ENCODE measurements around the gene OLFM2. TPM values are rescaled to one million over a fixed set of nuclear protein-coding genes. Genes with fewer than 3 reads are reported as not detected.
A peak's percentile ranks its signal among the peaks of the same experiment; 100 is the strongest.

OLFM2 gene
- 68.6 and 75.7 TPM in 2 replicates for polyA plus RNA-seq
- polyA minus RNA-seq, result 116 and 124 TPM in 2 replicates

- Histone ChIP-seq H3K9me3 (ENCODE audit: low read length) (no peaks in the 10 kb centered on the region), H2AFZ (ENCODE audit: low read depth, low read length) (peak within 1 kb of the TSS; percentile 83), H3K27ac (ENCODE audit: low read length) (peak within 1 kb of the TSS; percentile 73), H3K79me2 (replicated peaks; ENCODE audit: insufficient read depth, low read length) (peaks cover 21% of the 10 kb centered on the region), H3F3A (ENCODE audit: insufficient read depth, low read length, poor library complexity, severe bottlenecking) (no peaks in the 10 kb centered on the region), H3K36me3 (ENCODE audit: insufficient read depth, low read length) (no peaks in the 10 kb centered on the region), H3K4me3 (ENCODE audit: low read length) (peak within 1 kb of the TSS; percentile 98), H3K4me2 (ENCODE audit: low read length) (peak within 1 kb of the TSS; percentile 93), H3K9me2 (ENCODE audit: insufficient read depth, low read length) (no peaks in the 10 kb centered on the region), H4K20me1 (ENCODE audit: insufficient read depth) (no peaks in the 10 kb centered on the region), H3K27me3 (ENCODE audit: insufficient read depth, low read depth, low read length) (peaks cover 2% of the 10 kb centered on the region), H3K9ac (ENCODE audit: low read length) (peak within 1 kb of the TSS; percentile 93)
- no peak for TF ChIP-seq CTCF (IDR thresholded peaks at IDR 0.05; ENCODE audit: poor library complexity, severe bottlenecking)
- TF ChIP-seq MXI1 (conservative IDR thresholded peaks at IDR 0.05; ENCODE audit: poor library complexity, severe bottlenecking), result peak; percentile 25
- TF ChIP-seq EP300 (conservative IDR thresholded peaks at IDR 0.05; ENCODE audit: poor library complexity, severe bottlenecking), result no peak
- peak; percentile 30 for TF ChIP-seq POLR2AphosphoS5 (IDR thresholded peaks at IDR 0.05)
Measured at GRCh38 chr19:9936326-9937000, at the start of gene OLFM2. Gene OLFM2 (minus strand): TSS chr19:9936515. CDS start chr19:9936366, 149 bp downstream.

GRCh38 chr19:9981406-9982260, 45.3 kb upstream of the OLFM2 start:
- no peak overlapping the region for H3K27ac ChIP-seq (ENCODE audit: low read length)
- H3K27me3 ChIP-seq (ENCODE audit: insufficient read depth, low read depth, low read length), result no peaks in the 10 kb centered on the region
- no peak overlapping the region for H3K4me3 ChIP-seq (ENCODE audit: low read length)
- no peak overlapping the region for H3K4me2 ChIP-seq (ENCODE audit: low read length)
- no peaks in the 10 kb centered on the region for H3K79me2 ChIP-seq (replicated peaks; ENCODE audit: insufficient read depth, low read length)
- no peak overlapping the region for H3K9ac ChIP-seq (ENCODE audit: low read length)
- H4K20me1 ChIP-seq (ENCODE audit: insufficient read depth), result no peaks in the 10 kb centered on the region
- no peaks in the 10 kb centered on the region for H3F3A ChIP-seq (ENCODE audit: insufficient read depth, low read length, poor library complexity, severe bottlenecking)
- no peaks in the 10 kb centered on the region for H3K36me3 ChIP-seq (ENCODE audit: insufficient read depth, low read length)
- H3K9me2 ChIP-seq (ENCODE audit: insufficient read depth, low read length), result no peaks in the 10 kb centered on the region
- H2AFZ ChIP-seq (ENCODE audit: low read depth, low read length), result no peak overlapping the region
- TF ChIP-seq EP300 (conservative IDR thresholded peaks at IDR 0.05; ENCODE audit: poor library complexity, severe bottlenecking) (no peak), EZH2 (IDR thresholded peaks at IDR 0.05; ENCODE audit: borderline replicate concordance, insufficient read depth, low read length, poor library complexity, severe bottlenecking) (no peak), SMC3 (conservative IDR thresholded peaks at IDR 0.05; ENCODE audit: poor library complexity) (no peak), POLR2AphosphoS5 (IDR thresholded peaks at IDR 0.05) (no peak), TAF1 (IDR thresholded peaks at IDR 0.05; ENCODE audit: low read depth) (no peak)
- H3K9me3 ChIP-seq (ENCODE audit: low read length), result no peaks in the 10 kb centered on the region

GRCh38 chr19:9972103-9972502, 35.8 kb upstream of the OLFM2 start:
- no peak overlapping the region for H3K4me3 ChIP-seq (ENCODE audit: low read length)
- no peaks in the 10 kb centered on the region for H4K20me1 ChIP-seq (ENCODE audit: insufficient read depth)
- no peaks in the 10 kb centered on the region for H3K9me3 ChIP-seq (ENCODE audit: low read length)
- TF ChIP-seq EP300 (conservative IDR thresholded peaks at IDR 0.05; ENCODE audit: poor library complexity, severe bottlenecking) (no peak), POLR2AphosphoS5 (IDR thresholded peaks at IDR 0.05) (no peak), EZH2 (IDR thresholded peaks at IDR 0.05; ENCODE audit: borderline replicate concordance, insufficient read depth, low read length, poor library complexity, severe bottlenecking) (no peak), MXI1 (conservative IDR thresholded peaks at IDR 0.05; ENCODE audit: poor library complexity, severe bottlenecking) (no peak), RAD21 (conservative IDR thresholded peaks at IDR 0.05) (no peak), TAF1 (IDR thresholded peaks at IDR 0.05; ENCODE audit: low read depth) (no peak), SMC3 (conservative IDR thresholded peaks at IDR 0.05; ENCODE audit: poor library complexity) (no peak), REST (IDR thresholded peaks at IDR 0.05; ENCODE audit: borderline replicate concordance) (no peak), CTCF (IDR thresholded peaks at IDR 0.05; ENCODE audit: poor library complexity, severe bottlenecking) (no peak)
- H2AFZ ChIP-seq (ENCODE audit: low read depth, low read length), result no peak overlapping the region
- no peaks in the 10 kb centered on the region for H3F3A ChIP-seq (ENCODE audit: insufficient read depth, low read length, poor library complexity, severe bottlenecking)
- H3K36me3 ChIP-seq (ENCODE audit: insufficient read depth, low read length), result no peaks in the 10 kb centered on the region
- no peak overlapping the region for H3K4me2 ChIP-seq (ENCODE audit: low read length)
- no peaks in the 10 kb centered on the region for H3K79me2 ChIP-seq (replicated peaks; ENCODE audit: insufficient read depth, low read length)
- no peak overlapping the region for H3K27ac ChIP-seq (ENCODE audit: low read length)
- no peak overlapping the region for H3K9ac ChIP-seq (ENCODE audit: low read length)
- no peaks in the 10 kb centered on the region for H3K9me2 ChIP-seq (ENCODE audit: insufficient read depth, low read length)
- H3K27me3 ChIP-seq (ENCODE audit: insufficient read depth, low read depth, low read length), result peaks cover 9% of the 10 kb centered on the region
